ENCODE data around the gene INAFM1.

GRCh38 chr19:47270408-47270807 is 4.3 kb upstream of the INAFM1 start:
- TF ChIP-seq POLR2A (IDR thresholded peaks at IDR 0.05) (no peak), CTCF (IDR thresholded peaks at IDR 0.05) (no peak), POLR2AphosphoS5 (IDR thresholded peaks at IDR 0.05) (no peak)
